ENCODE results near the gene AAMDC. TPM values are rescaled to one million over a fixed set of nuclear protein-coding genes. Genes with fewer than 3 reads are reported as not detected.
A peak's percentile ranks its signal among the peaks of the same experiment; 100 is the strongest.
"Not testable (repeated sequence)": the region's sequence is repeated elsewhere in the genome, so short reads cannot be mapped to it uniquely, and the experiment has no call there.

AAMDC gene
- total RNA-seq, 2 donors from 2014 or later = 10.5 to 14.7 TPM

DNA sequence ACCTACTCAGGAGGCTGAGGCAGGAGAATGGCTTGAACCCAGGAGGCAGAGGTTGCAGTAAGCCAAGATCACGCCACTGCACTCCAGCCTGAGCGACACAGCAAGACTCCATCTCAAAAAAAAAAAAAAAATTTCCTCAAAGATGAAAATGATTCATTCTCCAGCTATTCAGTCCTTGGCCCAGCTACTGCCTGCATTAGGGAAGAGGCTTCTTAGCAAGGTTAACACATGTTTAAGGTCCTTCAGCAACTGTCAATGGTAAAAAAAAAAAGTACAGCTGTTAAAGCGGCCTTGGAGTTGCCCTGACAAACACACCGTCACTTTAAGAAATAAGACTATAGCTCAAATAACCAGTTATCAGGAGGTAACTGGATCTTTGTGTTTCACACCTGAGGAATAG is 57.3 kb downstream of the AAMDC start:
- not testable (repeated sequence) for ATAC-seq (replicated peaks in 1 of 2); H3K4me1 Mint-ChIP-seq (ENCODE audit: low read depth); H3K27me3 Mint-ChIP-seq (ENCODE audit: low read depth); H3K9me3 Mint-ChIP-seq; H3K36me3 Mint-ChIP-seq (ENCODE audit: insufficient read depth in 2 of 2); H3K4me3 Mint-ChIP-seq; H3K27ac Mint-ChIP-seq; DNase-seq

DNA sequence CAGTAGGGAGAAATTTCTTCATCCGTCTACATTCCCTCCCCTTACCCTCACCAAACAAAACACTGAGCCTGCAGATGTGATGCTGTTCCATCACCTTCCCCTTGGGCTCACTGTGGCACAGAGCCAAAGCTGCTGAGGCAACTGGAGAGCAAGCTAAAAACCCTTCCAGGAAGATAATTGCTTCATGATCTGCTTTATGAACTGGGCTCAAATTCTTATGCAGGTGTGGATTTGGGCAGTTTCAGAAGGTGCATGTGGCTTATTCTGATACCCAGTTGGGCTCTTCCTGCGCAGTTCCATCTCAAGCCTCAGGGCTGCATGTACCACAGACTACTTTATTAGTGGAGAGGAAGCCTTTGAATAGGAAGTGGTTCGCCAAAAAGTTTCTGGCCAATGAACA is 58.3 kb downstream of the AAMDC start:
- H3K9me3 Mint-ChIP-seq = no peaks in the 10 kb centered on the region
- no peak overlapping the region for H3K4me3 Mint-ChIP-seq
- ATAC-seq (replicated peaks in 1 of 2) (no peak), DNase-seq (no peak)
- peaks cover 1 to 9% of the 10 kb centered on the region in 2 donors for H3K36me3 Mint-ChIP-seq (ENCODE audit: insufficient read depth in 2 of 2)
- no peak overlapping the region for H3K27ac Mint-ChIP-seq
- H3K27me3 Mint-ChIP-seq (ENCODE audit: low read depth) = no peaks in the 10 kb centered on the region
- no peaks in the 10 kb centered on the region for H3K4me1 Mint-ChIP-seq (ENCODE audit: low read depth)

DNA sequence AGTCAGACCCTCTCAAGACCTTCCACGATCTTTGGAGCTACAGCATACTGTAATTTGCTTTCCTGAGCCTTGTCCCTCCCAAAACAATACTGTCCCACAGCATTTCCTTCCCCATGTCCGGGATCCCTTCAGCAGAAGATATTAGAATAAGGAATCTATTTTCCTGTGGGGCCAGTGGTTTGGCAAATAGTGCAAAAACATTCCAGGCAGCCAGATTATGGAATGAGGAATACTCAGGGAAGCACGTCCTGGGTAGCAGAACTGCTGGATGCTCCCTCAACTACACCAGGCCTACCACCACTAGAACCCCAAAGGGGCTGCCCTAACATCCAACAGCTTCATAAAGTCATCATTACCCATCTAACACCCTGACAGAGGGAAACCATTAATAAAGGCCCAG is 61.5 kb downstream of the AAMDC start:
- ATAC-seq (replicated peaks in 1 of 2) (no peak), DNase-seq (no peak)
- Mint-ChIP-seq H3K27me3 (ENCODE audit: low read depth) (no peaks in the 10 kb centered on the region), H3K9me3 (no peaks in the 10 kb centered on the region), H3K27ac (peak overlapping the region; percentile 33), H3K4me1 (ENCODE audit: low read depth) (no peaks in the 10 kb centered on the region), H3K36me3 (ENCODE audit: insufficient read depth in 2 of 2) (peaks cover 3 to 13% of the 10 kb centered on the region in 2 donors), H3K4me3 (no peak overlapping the region)

DNA sequence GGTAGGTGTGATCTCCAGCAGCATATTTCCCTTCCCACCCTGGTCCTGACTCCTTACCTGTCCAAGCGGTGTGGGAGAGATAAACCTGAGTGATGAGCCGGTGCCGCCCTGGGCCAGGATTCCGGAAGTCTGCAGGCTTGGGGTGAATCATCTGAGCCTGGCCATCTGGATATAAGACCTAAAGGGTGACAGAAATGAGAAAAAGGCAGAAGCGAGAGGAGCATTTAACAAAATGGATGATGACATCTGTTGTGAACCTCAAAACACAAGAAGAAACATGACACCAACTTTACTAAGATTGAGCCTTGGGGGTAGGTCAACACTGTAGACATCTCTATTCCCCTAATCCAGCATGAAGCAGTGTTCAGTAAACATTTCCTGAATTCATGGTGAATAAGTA is 62.8 kb downstream of the AAMDC start:
- Mint-ChIP-seq H3K27me3 (ENCODE audit: low read depth) (no peaks in the 10 kb centered on the region), H3K36me3 (ENCODE audit: insufficient read depth in 2 of 2) (peaks cover 6 to 18% of the 10 kb centered on the region in 2 donors), H3K4me1 (ENCODE audit: low read depth) (no peaks in the 10 kb centered on the region), H3K27ac (no peak overlapping the region), H3K9me3 (no peaks in the 10 kb centered on the region), H3K4me3 (no peak overlapping the region)
- DNase-seq (no peak), ATAC-seq (replicated peaks in 1 of 2) (no peak)

DNA sequence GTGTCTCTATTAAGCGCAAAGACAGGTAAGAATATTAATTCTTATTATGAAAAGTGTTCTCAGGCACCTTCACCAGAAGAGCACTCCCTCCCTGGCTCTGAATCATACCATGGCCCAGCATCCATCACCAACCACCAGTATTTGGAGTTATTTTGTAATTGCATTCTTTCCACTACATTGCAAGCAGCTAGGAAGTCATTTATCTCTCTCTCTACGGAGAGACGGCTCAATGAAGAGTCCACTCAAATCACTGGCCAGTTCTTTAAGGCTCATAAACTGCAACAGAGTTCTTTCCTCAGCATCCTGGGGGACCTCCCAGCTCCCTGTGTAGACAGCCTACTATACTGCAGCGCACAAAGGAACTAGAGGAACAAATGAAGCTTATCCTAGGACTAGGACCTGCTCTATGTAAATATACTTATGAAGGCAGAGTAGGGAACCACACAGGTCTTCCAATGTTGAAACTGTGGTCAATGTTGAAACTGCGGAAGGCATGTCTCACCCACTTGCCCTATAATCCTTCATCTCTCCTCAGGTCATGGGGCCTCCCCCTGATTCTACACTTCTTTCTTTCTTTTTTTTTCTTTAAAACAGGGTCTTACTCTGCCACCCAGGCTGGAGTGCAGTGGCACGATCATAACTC is 63.4 kb downstream of the AAMDC start:
- no peaks in the 10 kb centered on the region for H3K9me3 Mint-ChIP-seq
- H3K4me3 Mint-ChIP-seq = no peak overlapping the region
- peaks cover 6 to 17% of the 10 kb centered on the region in 2 donors for H3K36me3 Mint-ChIP-seq (ENCODE audit: insufficient read depth in 2 of 2)
- no peaks in the 10 kb centered on the region for H3K4me1 Mint-ChIP-seq (ENCODE audit: low read depth)
- ATAC-seq (replicated peaks in 1 of 2) (no peak), DNase-seq (no peak)
- peak overlapping the region; percentile 57 for H3K27ac Mint-ChIP-seq
- H3K27me3 Mint-ChIP-seq (ENCODE audit: low read depth) = no peaks in the 10 kb centered on the region

DNA sequence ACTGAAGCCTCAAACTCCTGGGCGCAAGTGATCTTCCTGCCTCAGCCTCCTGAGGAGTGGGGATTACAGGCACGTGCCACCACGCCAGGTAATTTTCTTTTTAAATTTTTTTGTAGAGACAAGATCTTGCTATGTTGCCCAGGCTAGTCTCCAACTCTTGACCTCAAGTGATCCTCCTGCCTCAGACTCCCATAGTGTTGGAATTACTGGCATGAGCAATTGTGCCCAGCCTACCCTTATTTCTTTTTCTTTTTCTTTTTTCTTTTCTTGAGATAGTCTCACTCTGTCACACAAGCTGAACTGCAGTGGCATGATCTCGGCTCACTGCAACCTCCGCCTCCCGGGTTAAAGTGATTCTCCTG is 63.9 kb downstream of the AAMDC start:
- no peaks in the 10 kb centered on the region for H3K4me1 Mint-ChIP-seq (ENCODE audit: low read depth)
- ATAC-seq (replicated peaks in 1 of 2) = no peak
- no peak for DNase-seq
- H3K27me3 Mint-ChIP-seq (ENCODE audit: low read depth) = no peaks in the 10 kb centered on the region
- peak overlapping the region; percentile 57 for H3K27ac Mint-ChIP-seq
- H3K9me3 Mint-ChIP-seq = no peaks in the 10 kb centered on the region
- H3K4me3 Mint-ChIP-seq = no peak overlapping the region
- peaks cover 6 to 16% of the 10 kb centered on the region in 2 donors for H3K36me3 Mint-ChIP-seq (ENCODE audit: insufficient read depth in 2 of 2)

DNA sequence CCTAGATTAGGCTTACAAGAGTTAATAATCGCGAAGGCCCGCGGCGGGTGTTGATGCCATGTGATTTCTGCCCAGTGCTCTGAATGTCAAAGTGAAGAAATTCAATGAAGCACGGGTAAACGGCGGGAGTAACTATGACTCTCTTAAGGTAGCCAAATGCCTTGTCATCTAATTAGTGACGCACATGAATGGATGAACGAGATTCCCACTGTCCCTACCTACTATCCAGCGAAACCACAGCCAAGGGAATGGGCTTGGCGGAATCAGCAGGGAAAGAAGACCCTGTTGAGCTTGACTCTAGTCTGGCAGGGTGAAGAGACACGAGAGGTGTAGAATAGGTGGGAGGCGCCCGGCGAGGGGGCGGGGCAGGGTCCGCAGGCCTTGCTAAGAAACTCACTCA is 65.5 kb downstream of the AAMDC start:
- Mint-ChIP-seq H3K27ac (no peak overlapping the region), H3K4me1 (ENCODE audit: low read depth) (no peaks in the 10 kb centered on the region), H3K4me3 (no peak overlapping the region), H3K36me3 (ENCODE audit: insufficient read depth in 2 of 2) (peaks cover 8 to 23% of the 10 kb centered on the region in 2 donors), H3K27me3 (ENCODE audit: low read depth) (no peaks in the 10 kb centered on the region), H3K9me3 (no peaks in the 10 kb centered on the region)
- no peak for ATAC-seq (replicated peaks in 1 of 2)
- DNase-seq = no peak

DNA sequence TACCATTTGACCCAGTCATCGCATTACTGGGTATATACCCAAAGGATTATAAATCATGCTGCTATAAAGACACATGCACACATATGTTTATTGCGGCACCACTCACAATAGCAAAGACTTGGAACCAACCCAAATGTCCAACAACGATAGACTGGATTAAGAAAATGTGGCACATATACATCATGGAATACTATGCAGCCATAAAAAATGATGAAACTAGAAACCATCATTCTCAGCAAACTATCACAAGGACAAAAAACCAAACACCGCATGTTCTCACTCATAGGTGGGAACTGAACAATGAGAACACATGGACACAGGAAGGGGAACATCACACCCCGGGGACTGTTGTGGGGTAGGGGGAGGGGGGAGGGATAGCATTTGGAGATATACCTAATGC is 68.1 kb downstream of the AAMDC start:
- not testable (repeated sequence) for H3K4me3 Mint-ChIP-seq; H3K4me1 Mint-ChIP-seq (ENCODE audit: low read depth); H3K27me3 Mint-ChIP-seq (ENCODE audit: low read depth); H3K27ac Mint-ChIP-seq; DNase-seq; H3K9me3 Mint-ChIP-seq; ATAC-seq (replicated peaks in 1 of 2)
- peaks cover 8 to 22% of the 10 kb centered on the region in 2 donors for H3K36me3 Mint-ChIP-seq (ENCODE audit: insufficient read depth in 2 of 2)

DNA sequence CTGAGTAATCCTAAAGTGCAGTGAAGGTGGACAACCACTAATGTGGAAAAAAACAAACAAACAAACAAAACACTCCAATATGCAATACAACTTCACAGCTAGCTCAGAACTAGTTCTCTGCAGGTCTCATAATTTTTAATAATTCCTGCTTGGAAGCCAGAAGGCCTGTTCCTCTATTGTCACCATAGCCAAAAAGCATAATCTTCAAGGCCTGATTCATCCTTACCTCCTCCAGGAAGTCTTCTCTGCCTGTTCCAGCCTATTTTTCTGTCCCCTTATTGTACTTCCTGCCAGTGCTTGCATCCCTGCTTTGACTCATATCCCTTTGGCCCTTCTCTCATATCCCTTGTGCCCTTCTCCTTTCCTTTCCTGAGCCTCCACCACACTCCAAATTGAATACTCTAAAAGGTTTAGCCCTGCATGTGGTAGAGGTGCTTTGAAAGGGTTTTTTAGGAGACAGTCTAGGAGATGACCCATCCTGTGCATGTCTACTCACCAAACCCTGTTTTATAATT is 69.2 kb downstream of the AAMDC start:
- H3K4me1 Mint-ChIP-seq (ENCODE audit: low read depth); H3K4me3 Mint-ChIP-seq; H3K9me3 Mint-ChIP-seq; ATAC-seq (replicated peaks in 1 of 2); H3K27me3 Mint-ChIP-seq (ENCODE audit: low read depth); DNase-seq; H3K27ac Mint-ChIP-seq: not testable (repeated sequence)
- peaks cover 8 to 26% of the 10 kb centered on the region in 2 donors for H3K36me3 Mint-ChIP-seq (ENCODE audit: insufficient read depth in 2 of 2)

DNA sequence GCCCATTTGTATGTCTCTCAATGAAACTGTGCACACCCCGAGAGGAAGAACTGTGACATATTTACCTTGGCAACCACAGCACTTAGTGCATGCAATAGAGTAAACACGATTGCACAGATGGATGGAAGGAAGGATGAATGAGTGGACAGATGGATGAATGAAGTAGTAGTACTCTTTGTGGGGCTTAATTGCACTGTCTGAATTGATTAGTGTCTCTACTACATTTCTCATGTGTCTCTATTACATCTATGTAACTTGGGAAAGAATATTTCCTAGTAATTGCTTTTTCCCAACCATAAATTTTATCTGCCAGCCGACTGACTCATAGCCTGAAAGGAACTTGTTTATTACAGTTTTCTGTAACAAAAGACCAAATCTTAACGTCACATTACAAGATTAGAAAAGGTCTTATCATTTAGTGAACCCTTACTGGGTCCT is 69.7 kb downstream of the AAMDC start:
- not testable (repeated sequence) for DNase-seq; ATAC-seq (replicated peaks in 1 of 2); H3K27ac Mint-ChIP-seq; H3K4me3 Mint-ChIP-seq; H3K9me3 Mint-ChIP-seq; H3K27me3 Mint-ChIP-seq (ENCODE audit: low read depth); H3K4me1 Mint-ChIP-seq (ENCODE audit: low read depth)
- peaks cover 7 to 23% of the 10 kb centered on the region in 2 donors for H3K36me3 Mint-ChIP-seq (ENCODE audit: insufficient read depth in 2 of 2)

DNA sequence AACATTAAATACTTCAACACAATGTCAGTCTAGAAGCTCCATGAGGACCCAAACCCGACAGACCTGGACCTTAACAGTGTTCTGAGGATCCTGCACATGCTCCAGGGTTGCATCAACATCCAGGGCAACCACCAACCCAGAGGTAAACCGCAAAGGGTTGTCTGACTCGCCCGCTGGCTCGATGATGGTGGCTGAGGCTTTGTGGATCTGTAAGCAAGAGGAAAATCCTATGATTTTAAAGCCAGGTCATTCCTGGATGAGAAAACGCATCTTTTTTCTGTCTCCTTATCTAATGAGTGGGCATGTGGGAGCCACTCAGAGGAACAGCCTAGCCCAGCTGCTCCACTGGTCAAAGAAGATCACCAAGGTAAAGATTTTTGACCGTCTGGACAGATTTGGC is 70.3 kb downstream of the AAMDC start:
- H3K4me1 Mint-ChIP-seq (ENCODE audit: low read depth); H3K27me3 Mint-ChIP-seq (ENCODE audit: low read depth); DNase-seq; ATAC-seq (replicated peaks in 1 of 2); H3K4me3 Mint-ChIP-seq; H3K9me3 Mint-ChIP-seq: not testable (repeated sequence)
- Mint-ChIP-seq H3K36me3 (ENCODE audit: insufficient read depth in 2 of 2) (peaks cover 6 to 22% of the 10 kb centered on the region in 2 donors), H3K27ac (peak overlapping the region; percentile 50)

DNA sequence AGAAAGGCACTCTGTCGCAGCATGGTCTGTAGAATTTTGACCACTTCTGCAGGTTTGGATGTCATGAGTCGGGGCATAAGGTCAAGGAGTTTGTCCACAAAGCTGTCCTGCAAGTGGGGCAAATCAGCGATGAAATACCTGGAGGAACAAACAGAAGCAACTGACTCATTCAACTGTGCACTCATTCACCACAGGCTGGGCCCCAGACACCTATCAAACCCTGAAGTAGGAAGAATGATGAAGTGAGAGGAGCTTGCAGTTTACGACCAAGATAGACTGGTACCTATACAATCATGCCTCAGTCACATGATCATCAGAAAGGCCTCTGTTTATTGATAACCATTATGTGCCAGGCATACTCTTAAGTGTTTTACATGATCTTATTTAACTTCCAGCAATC is 70.8 kb downstream of the AAMDC start:
- H3K4me1 Mint-ChIP-seq (ENCODE audit: low read depth); H3K27ac Mint-ChIP-seq; DNase-seq; H3K27me3 Mint-ChIP-seq (ENCODE audit: low read depth); ATAC-seq (replicated peaks in 1 of 2); H3K9me3 Mint-ChIP-seq; H3K4me3 Mint-ChIP-seq: not testable (repeated sequence)
- H3K36me3 Mint-ChIP-seq (ENCODE audit: insufficient read depth in 2 of 2) = peaks cover 6 to 22% of the 10 kb centered on the region in 2 donors

DNA sequence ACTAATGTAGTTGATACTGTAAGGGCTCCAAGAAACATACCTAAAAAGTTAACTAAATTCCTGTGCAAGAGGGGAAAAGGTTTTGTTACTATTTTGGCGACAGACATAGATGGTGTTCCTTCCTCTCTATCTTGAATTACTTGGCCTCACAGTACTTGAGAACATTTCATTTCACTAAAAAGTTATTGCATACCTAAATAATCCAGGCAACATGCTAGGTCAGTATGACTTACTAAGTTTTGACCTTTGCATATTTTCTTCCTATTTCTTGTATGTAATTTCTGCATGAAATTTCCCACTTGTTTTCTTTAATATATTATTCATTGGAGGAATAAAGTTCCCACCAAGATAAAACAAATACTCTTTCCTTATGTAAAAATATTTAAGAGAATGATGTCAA is 74.0 kb downstream of the AAMDC start:
- DNase-seq; ATAC-seq (replicated peaks in 1 of 2); H3K4me1 Mint-ChIP-seq (ENCODE audit: low read depth); H3K27ac Mint-ChIP-seq; H3K9me3 Mint-ChIP-seq; H3K4me3 Mint-ChIP-seq; H3K27me3 Mint-ChIP-seq (ENCODE audit: low read depth): not testable (repeated sequence)
- H3K36me3 Mint-ChIP-seq (ENCODE audit: insufficient read depth in 2 of 2) = peaks cover 3 to 14% of the 10 kb centered on the region in 2 donors

DNA sequence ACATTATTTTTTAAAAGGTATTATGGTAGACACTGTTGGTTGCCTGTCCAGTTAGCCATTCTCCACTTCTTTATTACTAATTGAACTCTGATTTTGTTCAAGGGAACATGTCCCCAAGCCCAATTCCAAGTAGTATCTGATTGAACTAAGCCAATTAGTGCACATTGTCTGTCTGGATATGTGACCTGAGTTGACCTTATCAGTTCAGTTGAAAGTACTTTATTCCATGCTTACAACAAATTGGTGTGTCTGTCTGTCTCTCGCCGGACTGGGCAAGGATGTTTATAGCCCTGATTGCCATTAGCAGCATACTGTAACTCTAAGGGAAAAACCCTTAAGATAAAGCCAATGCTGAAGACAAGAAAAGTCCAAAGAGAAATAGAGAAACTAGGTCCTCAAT is 87.9 kb downstream of the AAMDC start:
- Mint-ChIP-seq H3K27ac (no peak overlapping the region), H3K4me1 (ENCODE audit: low read depth) (no peaks in the 10 kb centered on the region), H3K4me3 (no peak overlapping the region), H3K36me3 (ENCODE audit: insufficient read depth in 2 of 2) (peaks cover 0 to 7% of the 10 kb centered on the region in 2 donors), H3K9me3 (no peaks in the 10 kb centered on the region), H3K27me3 (ENCODE audit: low read depth) (no peaks in the 10 kb centered on the region)
- ATAC-seq (replicated peaks in 1 of 2) (no peak), DNase-seq (no peak)

Data from activated T-cell treated with anti-CD3 and anti-CD28 coated beads, Interleukin-2, amount 50 U/mL, for 72 hours (primary cell).